Brain pericyte (primary cell): ENCODE measurements around the gene POLE.
"Not testable (repeated sequence)": the region's sequence is repeated elsewhere in the genome, so short reads cannot be mapped to it uniquely, and the experiment has no call there.

ENCODE experiments used
- DNase-seq: peaks from one replicate; pipeline ENCODE4 v3.0.0-alpha.2; 2012; ENCODE audit warnings: low read depth, low spot score

The POLE gene

GRCh38 chr12:132615579-132616038 lies 71.5 kb downstream of the POLE start:
- no peak for DNase-seq

DNA sequence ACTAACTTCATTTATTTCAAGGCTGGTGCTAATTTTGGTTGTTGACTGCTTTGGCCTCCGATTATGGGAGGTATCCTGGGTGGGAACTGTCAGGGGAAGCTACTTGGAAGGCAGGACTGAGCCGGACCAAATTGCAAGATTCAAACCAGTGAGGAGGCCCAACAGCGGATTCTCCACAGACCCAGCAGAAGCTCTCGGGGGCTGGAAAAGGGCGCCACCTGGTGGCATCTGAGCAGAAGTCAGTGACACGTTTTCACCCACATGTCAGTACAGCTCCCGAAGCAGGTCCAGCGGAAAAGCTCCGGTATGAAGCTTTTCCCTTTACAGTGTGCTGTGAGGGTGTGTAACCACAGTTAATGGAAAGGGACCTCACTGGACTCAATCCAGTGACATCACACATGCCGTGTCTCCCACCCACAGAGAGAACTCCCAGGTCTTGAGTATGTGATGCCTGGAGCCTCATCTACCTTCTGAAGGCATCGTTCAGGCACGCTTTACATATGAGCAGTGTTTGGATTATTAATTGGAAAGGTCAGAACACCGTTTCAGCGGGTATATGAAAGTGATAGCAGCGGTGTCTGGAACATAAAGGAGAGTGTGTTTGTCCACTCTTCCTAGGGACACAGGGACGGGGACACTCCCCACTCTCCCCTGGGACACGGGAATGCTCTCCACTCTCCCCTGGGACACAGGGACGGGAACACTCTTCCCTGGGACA lies 72.1 kb downstream of the POLE start:
- no peak for DNase-seq

DNA sequence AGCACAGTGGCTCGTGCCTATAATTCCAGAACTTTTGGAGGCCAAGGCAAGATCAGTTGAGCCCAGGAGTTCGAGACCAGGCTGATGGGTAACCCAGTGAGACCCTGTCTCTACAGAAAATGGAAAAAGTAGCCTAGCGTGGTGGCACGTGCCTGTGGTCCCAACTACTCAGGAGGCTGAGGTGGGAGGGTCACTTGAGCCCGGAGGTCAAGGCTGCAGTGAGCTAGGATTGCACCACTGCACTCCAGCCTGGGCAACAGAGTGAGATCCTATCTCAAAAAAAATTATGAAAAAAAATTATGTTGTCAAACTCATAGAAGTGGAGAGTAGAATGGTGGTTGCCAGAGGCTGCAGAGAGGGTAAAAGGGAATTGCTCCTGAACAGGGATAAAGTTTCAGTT lies 73.1 kb downstream of the POLE start:
- no peak for DNase-seq

DNA sequence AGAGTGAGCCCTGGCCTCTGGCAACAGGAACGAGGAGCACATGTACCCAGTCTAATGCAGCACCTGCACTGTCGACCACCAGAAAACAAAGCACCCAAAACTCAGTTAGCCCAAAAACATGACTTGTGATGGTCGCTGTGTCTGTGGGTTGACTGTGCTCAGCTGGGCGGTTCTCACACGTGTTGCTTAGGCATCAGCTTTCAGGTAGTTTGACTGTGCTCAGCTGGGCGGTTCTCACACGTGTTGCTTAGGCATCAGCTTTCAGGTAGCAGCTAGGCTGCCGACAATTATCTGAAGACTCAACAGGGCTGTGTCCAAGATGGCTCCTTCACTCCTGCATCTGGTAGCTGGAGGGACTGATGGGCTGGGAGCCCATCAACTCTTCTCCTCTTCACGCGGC lies 75.5 kb downstream of the POLE start:
- DNase-seq, result no peak

- no peak for DNase-seq
Measured at GRCh38 chr12:132610866-132611602, 76.1 kb downstream of the POLE start.

DNA sequence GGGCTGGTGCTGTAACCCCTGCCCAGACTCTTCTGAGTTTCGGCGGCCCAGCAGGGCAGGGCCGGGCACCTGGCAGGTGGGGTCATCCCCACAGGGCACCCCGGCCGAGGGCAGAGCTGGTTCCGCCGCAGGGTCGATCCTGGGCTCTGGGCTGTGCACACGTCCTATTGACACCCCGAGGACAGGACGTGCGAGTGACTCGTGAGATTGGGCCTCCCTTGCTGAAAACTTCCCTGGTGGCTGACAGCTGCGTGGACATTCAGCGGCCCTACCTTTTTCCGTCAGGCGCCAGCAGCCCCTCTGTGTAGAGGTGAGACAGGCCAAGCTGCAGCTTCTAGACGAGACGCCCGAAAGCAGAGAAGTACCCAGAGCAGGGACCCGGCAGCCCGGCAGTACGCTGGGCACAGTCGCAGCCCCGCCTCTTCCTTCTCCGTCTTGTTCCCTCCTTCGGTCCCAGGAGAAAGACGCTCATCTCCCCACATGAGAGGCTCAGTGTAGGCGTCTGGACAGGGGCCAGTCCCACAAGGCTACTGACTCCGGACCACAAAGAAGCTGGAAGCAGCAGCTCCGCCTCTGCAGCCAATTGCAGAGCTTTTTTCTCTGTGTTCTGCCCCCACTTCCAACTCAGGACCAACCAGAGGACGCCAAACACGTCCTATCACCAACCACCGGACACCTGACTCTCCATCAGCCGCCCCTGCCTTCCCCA lies 76.9 kb downstream of the POLE start, which contains the start of gene LRCOL1:
LRCOL1 (minus strand) TSS at position 532 of the 709 bp plus-strand sequence. CDS start 4,331 bp downstream, outside the sequence.
- DNase-seq, result no peak

DNA sequence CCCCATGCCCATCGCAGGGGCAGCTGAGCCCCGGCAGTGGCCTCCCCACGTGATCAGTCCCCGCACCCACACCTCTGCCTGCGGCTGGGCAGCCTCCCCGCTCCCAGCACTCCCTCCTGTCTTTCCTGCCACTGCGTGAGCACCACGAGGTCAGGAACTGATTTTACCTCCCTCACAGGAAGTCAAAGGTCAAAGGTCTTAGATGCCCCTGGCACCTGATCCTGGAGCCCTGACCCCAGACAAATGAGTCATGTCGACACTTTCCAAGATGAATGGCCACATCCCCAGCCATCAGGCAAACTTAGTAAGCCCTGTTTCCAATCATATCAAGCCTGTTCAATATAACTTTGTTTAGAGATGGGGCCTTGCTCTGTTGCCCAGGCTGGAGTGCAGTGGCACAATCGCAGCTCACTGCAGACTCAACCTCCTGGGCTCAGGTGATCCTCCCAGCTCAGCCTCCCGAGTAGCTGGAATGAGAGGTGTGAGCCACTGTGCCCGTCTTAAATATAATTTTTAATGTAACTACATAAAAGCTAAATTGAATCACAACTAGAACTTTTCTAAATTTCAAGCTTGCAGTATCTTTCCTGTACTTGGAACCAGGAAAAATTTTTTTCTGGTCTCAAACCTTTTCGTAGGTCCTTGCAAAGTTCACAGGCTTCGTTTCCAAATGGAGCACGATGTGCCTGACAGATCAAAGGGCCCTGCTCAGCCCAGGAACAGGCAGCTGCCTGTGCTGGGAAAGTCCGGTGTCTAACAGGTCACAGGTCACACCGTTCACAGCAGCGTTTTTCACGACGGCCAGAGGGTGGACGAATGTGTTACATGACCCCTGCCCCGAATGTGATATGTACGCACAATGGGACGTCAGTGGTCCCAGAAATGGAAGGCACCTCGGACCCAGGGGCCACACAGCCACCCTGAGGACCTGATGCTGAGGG lies 78.6 kb downstream of the POLE start:
- no peak for DNase-seq

DNA sequence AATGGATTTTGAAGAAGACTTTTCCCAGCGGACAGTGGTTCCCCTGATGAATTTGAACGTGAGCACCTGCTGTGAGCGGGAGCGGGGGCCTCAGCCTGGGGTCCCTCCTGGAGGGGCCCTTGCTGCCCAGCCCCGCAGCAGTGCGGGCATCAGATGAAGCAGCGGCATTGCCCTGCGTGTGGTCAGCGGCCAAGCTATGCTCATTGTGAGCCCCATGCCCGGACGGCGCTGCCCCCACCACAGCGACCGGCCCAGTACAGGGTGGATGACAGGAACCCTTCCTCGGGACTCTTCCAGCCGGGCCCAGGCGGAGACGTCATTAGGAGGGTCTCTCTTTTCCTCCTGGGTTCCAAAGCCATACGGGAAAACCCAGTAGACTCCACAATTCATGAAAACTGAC lies 80.2 kb downstream of the POLE start:
- no peak for DNase-seq

GRCh38 chr12:132606466-132606865 lies 80.7 kb downstream of the POLE start:
- no peak for DNase-seq

DNA sequence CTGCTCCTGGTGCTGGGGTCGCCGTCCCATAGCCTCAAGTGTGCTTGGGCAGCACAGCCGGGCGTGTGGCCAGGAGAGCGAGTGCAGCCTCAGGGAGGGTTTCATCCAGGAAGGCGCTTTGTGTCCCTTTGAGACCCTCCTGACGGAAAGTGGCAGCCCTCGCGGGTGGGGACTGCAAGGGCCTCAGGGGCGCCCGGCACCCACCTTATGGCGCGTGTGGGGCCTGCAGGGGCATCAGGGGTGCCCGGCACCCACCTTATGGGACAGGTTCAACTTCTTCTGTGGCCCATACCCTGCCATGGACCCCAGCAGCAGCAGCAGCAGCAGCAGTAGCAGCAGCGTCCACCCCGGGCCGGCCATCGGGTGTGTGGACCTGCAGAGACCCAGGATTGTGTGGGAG lies 81.2 kb downstream of the POLE start:
- DNase-seq, result no peak

DNA sequence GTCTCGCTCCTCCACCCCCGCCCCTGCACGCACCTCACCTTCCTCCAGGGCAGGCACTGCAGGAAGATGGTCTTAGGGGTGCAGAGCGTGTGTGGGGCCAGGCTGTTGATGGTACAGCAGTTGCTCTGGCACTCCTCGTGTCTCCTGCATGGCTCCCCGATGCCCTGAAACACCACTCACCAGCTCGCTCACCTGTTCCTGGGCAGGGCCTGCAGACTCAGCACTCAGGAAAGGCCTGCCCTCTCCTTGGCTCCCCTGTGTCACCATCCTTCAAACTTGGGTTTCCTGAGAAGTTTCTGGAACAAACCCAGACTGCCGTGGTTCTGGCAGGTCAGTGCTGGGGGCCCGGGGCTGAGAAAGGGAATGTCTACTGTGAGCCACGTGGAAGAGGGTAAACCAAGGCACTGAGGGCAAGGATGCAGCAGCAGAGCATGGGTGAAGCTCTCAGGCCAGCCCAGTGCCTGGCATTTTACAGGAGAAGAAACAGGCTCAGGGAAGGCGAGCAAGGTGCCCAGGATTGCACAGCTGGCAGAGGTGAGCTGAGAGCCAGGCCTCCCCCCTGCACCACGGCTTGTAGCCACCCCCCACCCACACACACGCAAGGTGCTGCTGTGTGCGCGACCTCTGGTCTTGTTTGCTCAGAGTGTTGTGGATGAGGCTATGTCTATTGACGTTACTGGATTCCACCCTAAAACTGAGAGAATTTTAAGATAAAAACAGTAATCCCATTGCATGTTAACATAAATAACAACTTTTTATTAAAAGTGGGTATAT lies 82.3 kb downstream of the POLE start:
- no peak for DNase-seq

DNA sequence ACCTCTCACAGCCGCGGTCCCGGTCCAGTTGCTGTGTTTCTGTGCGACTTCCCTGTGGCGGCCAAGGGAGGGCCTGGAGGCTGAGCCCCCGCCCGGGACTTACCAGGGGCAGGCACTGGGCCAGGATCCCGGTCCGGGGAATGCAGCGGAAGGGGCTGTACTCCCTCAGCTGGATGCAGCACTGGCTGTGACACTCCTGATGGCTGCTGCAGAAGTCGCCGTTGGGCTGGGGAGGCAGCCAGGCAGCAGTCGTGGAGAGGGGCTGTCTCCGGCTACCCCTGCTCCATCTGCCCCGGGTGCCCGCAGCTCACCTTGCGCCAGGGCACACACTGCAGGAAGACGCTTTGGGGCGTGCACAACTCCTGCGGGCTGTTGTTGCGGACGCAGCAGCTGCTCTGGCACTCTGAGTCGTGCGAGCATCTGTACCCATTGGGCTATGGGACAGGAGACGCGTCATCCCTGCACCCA lies 83.0 kb downstream of the POLE start:
- no peak for DNase-seq

GRCh38 chr12:132603240-132604150 lies 83.6 kb downstream of the POLE start:
- no peak for DNase-seq

DNA sequence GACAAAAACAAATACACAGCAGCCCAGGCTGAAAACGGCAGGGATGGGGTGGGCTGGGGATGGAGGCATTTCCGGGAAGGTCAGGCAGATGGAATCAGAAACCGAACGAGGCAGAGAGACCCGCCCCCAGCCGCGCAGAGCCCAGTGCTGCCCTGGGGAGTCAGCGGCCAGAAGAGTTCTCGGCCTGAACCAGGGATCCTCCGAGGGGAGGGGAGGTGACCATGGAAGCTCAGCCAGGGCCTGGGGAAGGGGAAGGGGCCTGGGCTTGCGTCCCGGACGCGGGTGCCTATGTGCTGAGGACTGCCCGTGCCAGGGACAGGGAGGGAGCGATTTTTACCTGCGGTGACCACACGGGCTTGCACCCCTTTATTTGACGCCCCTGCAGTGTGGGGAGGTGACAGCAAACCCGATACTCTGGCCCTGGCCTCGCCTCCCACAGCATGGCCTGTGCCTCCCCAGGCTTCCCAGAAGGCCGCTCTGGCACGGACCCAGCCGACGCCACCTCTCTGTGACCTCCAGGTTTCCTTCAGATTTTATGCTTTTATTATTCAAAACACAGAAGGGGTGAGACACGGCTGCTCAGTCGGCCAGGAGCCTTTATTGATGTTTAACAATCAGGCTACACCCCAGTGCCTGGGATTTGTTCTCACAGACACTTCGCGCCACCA lies 84.4 kb downstream of the POLE start:
- DNase-seq, result no peak

GRCh38 chr12:132601171-132601883 lies 85.8 kb downstream of the POLE start:
- DNase-seq, result no peak

DNA sequence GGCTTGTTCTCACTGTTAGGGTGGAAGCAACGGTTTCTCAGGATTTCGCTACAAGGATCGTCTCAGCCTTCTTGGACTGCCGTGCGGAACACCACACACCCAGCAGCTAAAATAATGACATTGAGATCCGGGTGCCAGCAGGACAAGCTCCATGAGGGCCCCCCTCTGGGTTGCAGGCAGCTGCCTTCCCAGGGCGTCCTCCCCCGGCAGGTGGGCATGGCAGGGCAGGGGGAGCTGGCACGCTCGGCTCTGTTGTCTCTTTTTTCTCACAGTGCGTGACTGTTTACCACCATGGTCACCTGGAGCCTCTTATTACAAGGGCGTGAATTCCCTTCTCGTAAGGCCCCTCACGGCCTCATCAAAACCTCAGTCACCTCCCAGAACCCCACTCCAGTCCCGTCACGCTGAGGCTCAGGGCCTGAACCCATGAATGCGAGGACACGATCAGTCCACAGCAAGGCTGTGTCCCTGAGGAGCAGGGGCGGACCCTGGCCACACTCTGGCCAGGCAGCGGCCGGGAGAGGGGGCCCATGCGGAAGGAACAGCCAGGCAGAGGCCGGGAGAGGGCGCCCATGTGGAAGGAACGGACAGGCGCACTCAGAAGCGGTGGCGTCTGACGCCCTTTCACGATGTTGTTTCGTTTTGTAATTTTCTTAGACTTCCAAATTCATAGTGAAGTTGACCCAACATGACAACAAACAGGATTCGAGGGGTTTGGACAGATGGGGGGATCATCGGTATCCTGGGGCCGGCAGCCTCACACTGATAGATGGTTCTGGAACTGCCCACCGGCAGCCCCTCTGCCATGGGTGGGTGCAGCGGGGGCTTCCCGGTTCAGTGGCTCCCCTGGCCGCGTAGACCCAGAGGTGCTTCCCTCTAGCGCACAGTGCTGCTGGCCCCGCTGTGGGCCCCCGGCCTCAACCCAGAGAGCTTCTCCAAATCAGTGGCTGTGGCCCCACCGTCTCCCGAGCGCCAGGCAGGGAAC lies 86.8 kb downstream of the POLE start:
- DNase-seq, result no peak

DNA sequence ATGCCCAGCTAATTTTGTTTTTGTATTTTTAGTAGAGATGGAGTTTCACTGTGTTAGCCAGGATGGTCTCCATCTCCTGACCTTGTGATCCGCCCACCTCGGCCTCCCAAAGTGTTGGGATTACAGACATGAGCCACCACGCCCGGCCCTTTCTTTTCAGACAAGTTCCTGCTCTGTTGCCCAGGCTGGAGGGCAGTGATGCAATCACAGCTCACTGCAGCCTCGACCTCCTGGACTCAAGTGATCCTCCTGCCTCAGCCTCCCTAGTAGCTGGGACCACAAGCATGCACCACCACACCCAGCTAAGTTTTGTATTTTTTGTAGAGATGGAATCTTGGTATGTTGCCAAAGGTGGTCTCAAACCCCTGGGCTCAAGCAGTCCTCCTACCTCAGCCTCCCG lies 87.6 kb downstream of the POLE start:
- not testable (repeated sequence) for DNase-seq
